ENCODE results near the gene ATRX.

Gene ATRX

GRCh38 chrX:77719388-77719787 lies 66.6 kb downstream of the ATRX start:
- Histone ChIP-seq H2AFZ (ENCODE audit: low read length) (no peak overlapping the region), H3K27ac (ENCODE audit: low read depth, low read length, poor library complexity, severe bottlenecking) (no peak overlapping the region), H3F3A (ENCODE audit: insufficient read depth, low read length) (no peaks in the 10 kb centered on the region), H3K9me2 (ENCODE audit: low read depth, low read length) (no peaks in the 10 kb centered on the region), H3K36me3 (ENCODE audit: insufficient read depth, low read length) (peaks cover 22% of the 10 kb centered on the region), H3K9ac (ENCODE audit: low read length) (no peak overlapping the region), H3K4me1 (ENCODE audit: insufficient read depth, low read length, severe bottlenecking) (no peaks in the 10 kb centered on the region), H3K27me3 (ENCODE audit: insufficient read depth, low read length) (no peaks in the 10 kb centered on the region), H3K4me3 (ENCODE audit: low read depth, low read length, poor library complexity, severe bottlenecking) (no peak overlapping the region), H3K9me3 (ENCODE audit: low read length) (no peaks in the 10 kb centered on the region), H3K79me2 (ENCODE audit: insufficient read depth, low read length) (peaks cover 59% of the 10 kb centered on the region), H4K20me1 (ENCODE audit: insufficient read depth, low read length) (no peaks in the 10 kb centered on the region), H3K4me2 (ENCODE audit: low read length) (no peak overlapping the region)
- TF ChIP-seq EZH2 (IDR thresholded peaks at IDR 0.05; ENCODE audit: borderline replicate concordance, low read length) (no peak), CTCF (IDR thresholded peaks at IDR 0.05; ENCODE audit: low read length) (no peak)

GRCh38 chrX:77704881-77705280 lies 81.1 kb downstream of the ATRX start:
- no peaks in the 10 kb centered on the region for H3F3A ChIP-seq (ENCODE audit: insufficient read depth, low read length)
- no peak overlapping the region for H3K27ac ChIP-seq (ENCODE audit: low read depth, low read length, poor library complexity, severe bottlenecking)
- no peak overlapping the region for H2AFZ ChIP-seq (ENCODE audit: low read length)
- H3K36me3 ChIP-seq (ENCODE audit: insufficient read depth, low read length), result peaks cover 49% of the 10 kb centered on the region
- H3K4me2 ChIP-seq (ENCODE audit: low read length), result no peak overlapping the region
- no peak overlapping the region for H3K9ac ChIP-seq (ENCODE audit: low read length)
- H3K4me1 ChIP-seq (ENCODE audit: insufficient read depth, low read length, severe bottlenecking), result no peaks in the 10 kb centered on the region
- H3K9me3 ChIP-seq (ENCODE audit: low read length), result no peaks in the 10 kb centered on the region
- TF ChIP-seq EZH2 (IDR thresholded peaks at IDR 0.05; ENCODE audit: borderline replicate concordance, low read length), result no peak
- TF ChIP-seq CTCF (IDR thresholded peaks at IDR 0.05; ENCODE audit: low read length), result no peak
- H3K4me3 ChIP-seq (ENCODE audit: low read depth, low read length, poor library complexity, severe bottlenecking), result no peak overlapping the region
- H3K27me3 ChIP-seq (ENCODE audit: insufficient read depth, low read length), result no peaks in the 10 kb centered on the region
- H4K20me1 ChIP-seq (ENCODE audit: insufficient read depth, low read length), result no peaks in the 10 kb centered on the region
- peaks cover 7% of the 10 kb centered on the region; the same call in 1 of the 2 replicates for H3K79me2 ChIP-seq (ENCODE audit: insufficient read depth, low read length)
- no peaks in the 10 kb centered on the region for H3K9me2 ChIP-seq (ENCODE audit: low read depth, low read length)

- Histone ChIP-seq H3K27me3 (ENCODE audit: insufficient read depth, low read length) (no peaks in the 10 kb centered on the region), H3K9ac (ENCODE audit: low read length) (no peak overlapping the region), H3K36me3 (ENCODE audit: insufficient read depth, low read length) (peaks cover 58% of the 10 kb centered on the region), H3K27ac (ENCODE audit: low read depth, low read length, poor library complexity, severe bottlenecking) (no peak overlapping the region), H3K4me2 (ENCODE audit: low read length) (no peak overlapping the region), H3K4me1 (ENCODE audit: insufficient read depth, low read length, severe bottlenecking) (no peaks in the 10 kb centered on the region), H3K4me3 (ENCODE audit: low read depth, low read length, poor library complexity, severe bottlenecking) (no peak overlapping the region), H2AFZ (ENCODE audit: low read length) (no peak overlapping the region), H3K79me2 (ENCODE audit: insufficient read depth, low read length) (peaks cover 10% of the 10 kb centered on the region; the same call in 1 of the 2 replicates), H3K9me2 (ENCODE audit: low read depth, low read length) (no peaks in the 10 kb centered on the region), H3F3A (ENCODE audit: insufficient read depth, low read length) (no peaks in the 10 kb centered on the region), H4K20me1 (ENCODE audit: insufficient read depth, low read length) (no peaks in the 10 kb centered on the region), H3K9me3 (ENCODE audit: low read length) (no peaks in the 10 kb centered on the region)
- TF ChIP-seq CTCF (IDR thresholded peaks at IDR 0.05; ENCODE audit: low read length), result no peak
- no peak for TF ChIP-seq EZH2 (IDR thresholded peaks at IDR 0.05; ENCODE audit: borderline replicate concordance, low read length)
Measured at GRCh38 chrX:77698242-77698641, 87.8 kb downstream of the ATRX start.

Data from OCI-LY1 (cell line).